ENCODE measurements around the gene CLEC3B.

CLEC3B gene

GRCh38 chr3:45002139-45002660 is 23.9 kb upstream of the CLEC3B start:
- CTCF ChIA-PET: interaction anchor here (1.0 to 4.0 kb wide), 4 partner anchors 10 to 39 kb away, joined by 3 to 24 read pairs (median 4); no protein-coding TSS in a partner anchor
- Histone ChIP-seq H3K4me3 (ENCODE audit: control insufficient read depth in 1 of 7, extremely low read depth in 1 of 7, insufficient read depth in 4 of 7, low read depth in 2 of 7, low read length in 6 of 7) (no peak overlapping the region), H3K27me3 (replicated peaks in 2 of 5; ENCODE audit: control insufficient read depth in 4 of 5, insufficient read depth in 5 of 5, low read length in 4 of 5) (no peaks in the 10 kb centered on the region), H3K4me1 (ENCODE audit: control extremely low read depth in 1 of 4, control insufficient read depth in 4 of 4, insufficient read depth in 4 of 4, low read length in 3 of 4) (peaks cover 0 to 13% (median 6%) of the 10 kb centered on the region in 4 experiments), H3K27ac (ENCODE audit: insufficient read depth in 1 of 2, low read depth in 1 of 2, low read length in 2 of 2, poor library complexity in 1 of 2, severe bottlenecking in 2 of 2) (peak overlapping the region in 1 of 2 experiments; percentile 52), H3K9me3 (ENCODE audit: control extremely low read depth in 1 of 5, control insufficient read depth in 4 of 5, insufficient read depth in 2 of 5, low read depth in 1 of 5, low read length in 4 of 5) (peaks cover 0 to 5% (median 3%) of the 10 kb centered on the region in 5 experiments), H3K36me3 (ENCODE audit: control insufficient read depth in 4 of 4, insufficient read depth in 4 of 4, low read length in 3 of 4) (peaks cover 26 to 75% (median 56%) of the 10 kb centered on the region in 4 experiments)
- no CpG with 5 or more reads among the region's 2 CpGs for WGBS (ENCODE audit: insufficient coverage)
- POLR2A ChIA-PET: interaction anchor here (0.6 to 2.0 kb wide), 3 partner anchors 10 to 35 kb away, joined by 3 to 5 read pairs (median 4); no protein-coding TSS in a partner anchor
- DNase-seq: no peak

DNA sequence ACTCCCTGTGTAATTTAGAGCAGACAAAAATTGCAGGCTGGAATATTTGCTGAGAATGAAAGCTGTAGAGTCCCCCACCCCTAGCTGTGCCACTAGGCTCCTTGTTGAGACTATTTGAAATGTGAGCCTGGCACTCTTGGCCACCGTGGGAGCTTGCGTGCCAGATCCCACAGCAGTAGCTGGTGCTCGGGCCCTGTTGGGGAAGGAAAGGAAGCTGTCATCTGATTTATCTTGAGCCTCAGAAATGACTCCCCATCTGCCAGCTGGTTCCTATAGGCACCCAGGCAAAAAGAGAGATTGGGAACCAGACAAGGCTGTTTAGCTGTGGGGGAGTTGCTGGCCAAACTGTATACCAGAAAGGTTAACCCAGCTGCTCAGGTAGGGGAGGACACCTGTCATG is 23.4 kb upstream of the CLEC3B start:
- Histone ChIP-seq H3K27me3 (replicated peaks in 2 of 5; ENCODE audit: control insufficient read depth in 4 of 5, insufficient read depth in 5 of 5, low read length in 4 of 5) (no peaks in the 10 kb centered on the region), H3K9me3 (ENCODE audit: control extremely low read depth in 1 of 5, control insufficient read depth in 4 of 5, insufficient read depth in 2 of 5, low read depth in 1 of 5, low read length in 4 of 5) (peaks cover 0 to 5% (median 3%) of the 10 kb centered on the region in 5 experiments), H3K4me3 (ENCODE audit: control insufficient read depth in 1 of 7, extremely low read depth in 1 of 7, insufficient read depth in 4 of 7, low read depth in 2 of 7, low read length in 6 of 7) (no peak overlapping the region), H3K4me1 (ENCODE audit: control extremely low read depth in 1 of 4, control insufficient read depth in 4 of 4, insufficient read depth in 4 of 4, low read length in 3 of 4) (peaks cover 0 to 13% (median 6%) of the 10 kb centered on the region in 4 experiments), H3K36me3 (ENCODE audit: control insufficient read depth in 4 of 4, insufficient read depth in 4 of 4, low read length in 3 of 4) (peaks cover 25 to 75% (median 55%) of the 10 kb centered on the region in 4 experiments), H3K27ac (ENCODE audit: insufficient read depth in 1 of 2, low read depth in 1 of 2, low read length in 2 of 2, poor library complexity in 1 of 2, severe bottlenecking in 2 of 2) (peak overlapping the region in 1 of 2 experiments; percentile 52)
- ChIA-PET POLR2A (interaction anchor here (0.6 to 2.0 kb wide), 3 partner anchors 9 to 35 kb away, joined by 3 to 5 read pairs (median 4); no protein-coding TSS in a partner anchor), CTCF (interaction anchor here (1.0 to 4.0 kb wide), 6 partner anchors 9 to 38 kb away, joined by 3 to 24 read pairs (median 4); no protein-coding TSS in a partner anchor)
- WGBS (ENCODE audit: insufficient coverage): 38% methylated on average over 3 of the region's 3 CpGs
- peak in 2 of 3 donors; percentile 32 to 52 for DNase-seq

DNA sequence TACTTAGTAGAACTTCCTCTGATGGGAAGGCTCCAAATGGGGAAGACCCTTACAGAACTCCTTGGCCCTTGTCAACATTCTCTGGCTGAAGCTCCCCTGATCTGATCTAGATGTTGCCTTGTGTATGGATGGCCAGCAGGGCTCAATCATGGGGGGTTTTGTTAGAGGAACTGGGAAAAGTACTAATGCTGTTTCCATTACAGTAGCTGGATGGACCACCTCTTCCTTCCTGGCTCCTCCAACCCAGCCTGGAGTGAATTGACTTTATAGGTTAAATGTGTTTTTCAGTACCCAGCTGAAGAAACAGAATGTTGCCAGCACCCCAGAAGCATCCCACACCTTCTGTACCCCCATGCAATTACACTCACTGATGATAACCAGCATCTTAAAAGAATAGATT is 22.7 kb upstream of the CLEC3B start:
- CTCF ChIA-PET: interaction anchor here (1.2 to 4.0 kb wide), 4 partner anchors 8 to 38 kb away, joined by 4 to 24 read pairs (median 4); no protein-coding TSS in a partner anchor
- H3K4me3 ChIP-seq (ENCODE audit: control insufficient read depth in 1 of 7, extremely low read depth in 1 of 7, insufficient read depth in 4 of 7, low read depth in 2 of 7, low read length in 6 of 7): no peak overlapping the region
- H3K27ac ChIP-seq (ENCODE audit: insufficient read depth in 1 of 2, low read depth in 1 of 2, low read length in 2 of 2, poor library complexity in 1 of 2, severe bottlenecking in 2 of 2): no peak overlapping the region
- no peak for DNase-seq
- H3K36me3 ChIP-seq (ENCODE audit: control insufficient read depth in 4 of 4, insufficient read depth in 4 of 4, low read length in 3 of 4): peaks cover 26 to 77% (median 54%) of the 10 kb centered on the region in 4 experiments
- no peaks in the 10 kb centered on the region for H3K27me3 ChIP-seq (replicated peaks in 2 of 5; ENCODE audit: control insufficient read depth in 4 of 5, insufficient read depth in 5 of 5, low read length in 4 of 5)
- H3K4me1 ChIP-seq (ENCODE audit: control extremely low read depth in 1 of 4, control insufficient read depth in 4 of 4, insufficient read depth in 4 of 4, low read length in 3 of 4): peaks cover 0 to 13% (median 6%) of the 10 kb centered on the region in 4 experiments
- POLR2A ChIA-PET: interaction anchor here (2.0 kb wide), 1 partner anchor 9 kb away, joined by 5 read pairs; no protein-coding TSS in a partner anchor
- peaks cover 0 to 5% (median 3%) of the 10 kb centered on the region in 5 experiments for H3K9me3 ChIP-seq (ENCODE audit: control extremely low read depth in 1 of 5, control insufficient read depth in 4 of 5, insufficient read depth in 2 of 5, low read depth in 1 of 5, low read length in 4 of 5)

DNA sequence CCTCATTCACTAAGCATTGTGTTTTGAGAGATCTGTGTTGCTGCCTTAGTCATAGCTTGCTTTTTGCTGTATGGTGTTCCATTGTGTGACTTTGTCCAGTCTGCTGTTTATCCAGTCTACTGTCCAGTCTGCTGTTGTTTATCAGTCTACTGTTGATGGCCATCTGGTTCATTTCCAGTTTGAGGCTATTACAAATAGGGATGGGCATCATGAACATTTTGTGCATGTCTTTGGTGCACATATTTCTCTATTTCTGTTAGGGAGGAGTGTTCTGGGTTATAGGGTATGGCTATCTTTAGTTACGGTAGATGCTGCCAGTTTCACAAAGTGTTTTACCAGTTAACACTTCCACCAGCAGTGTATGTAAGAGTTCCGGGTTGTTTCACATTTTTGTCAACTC is 22.2 kb upstream of the CLEC3B start:
- Histone ChIP-seq H3K27me3 (replicated peaks in 2 of 5; ENCODE audit: control insufficient read depth in 4 of 5, insufficient read depth in 5 of 5, low read length in 4 of 5) (no peaks in the 10 kb centered on the region), H3K4me1 (ENCODE audit: control extremely low read depth in 1 of 4, control insufficient read depth in 4 of 4, insufficient read depth in 4 of 4, low read length in 3 of 4) (peaks cover 0 to 13% (median 6%) of the 10 kb centered on the region in 4 experiments), H3K9me3 (ENCODE audit: control extremely low read depth in 1 of 5, control insufficient read depth in 4 of 5, insufficient read depth in 2 of 5, low read depth in 1 of 5, low read length in 4 of 5) (peaks cover 0 to 5% (median 3%) of the 10 kb centered on the region in 5 experiments), H3K27ac (ENCODE audit: insufficient read depth in 1 of 2, low read depth in 1 of 2, low read length in 2 of 2, poor library complexity in 1 of 2, severe bottlenecking in 2 of 2) (no peak overlapping the region), H3K4me3 (ENCODE audit: control insufficient read depth in 1 of 7, extremely low read depth in 1 of 7, insufficient read depth in 4 of 7, low read depth in 2 of 7, low read length in 6 of 7) (no peak overlapping the region), H3K36me3 (ENCODE audit: control insufficient read depth in 4 of 4, insufficient read depth in 4 of 4, low read length in 3 of 4) (peaks cover 22 to 76% (median 52%) of the 10 kb centered on the region in 4 experiments)
- CTCF ChIA-PET: interaction anchor here (1.2 to 4.0 kb wide), 4 partner anchors 8 to 37 kb away, joined by 4 to 24 read pairs (median 4); no protein-coding TSS in a partner anchor
- DNase-seq: no peak
- WGBS (ENCODE audit: insufficient coverage): 100% methylated on average over 1 of the region's 2 CpGs
- POLR2A ChIA-PET: interaction anchor here (2.0 kb wide), 1 partner anchor 9 kb away, joined by 5 read pairs; no protein-coding TSS in a partner anchor

DNA sequence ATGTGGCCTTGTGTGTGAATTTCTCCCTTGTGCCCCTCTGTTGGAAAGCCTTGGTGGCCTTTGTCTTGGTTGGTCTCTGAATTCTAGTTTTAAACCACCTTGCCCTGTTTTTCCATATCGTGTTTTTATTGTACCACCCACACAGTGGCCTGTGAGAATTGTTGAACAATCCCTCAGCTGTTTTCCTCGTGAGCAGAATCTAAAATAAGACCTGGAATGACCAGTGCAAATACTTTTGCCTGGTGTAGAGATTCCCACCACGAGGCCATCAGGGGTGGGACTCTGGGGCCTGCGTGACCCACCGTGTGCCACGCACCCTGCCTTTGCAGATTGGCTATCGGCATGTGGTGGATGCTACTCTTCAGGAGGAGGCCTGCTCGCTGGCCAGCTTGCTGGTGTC is 19.0 kb upstream of the CLEC3B start:
- 100% methylated on average over 7 of the region's 8 CpGs for WGBS (ENCODE audit: insufficient coverage)
- Histone ChIP-seq H3K9me3 (ENCODE audit: control extremely low read depth in 1 of 5, control insufficient read depth in 4 of 5, insufficient read depth in 2 of 5, low read depth in 1 of 5, low read length in 4 of 5) (peaks cover 0 to 5% (median 3%) of the 10 kb centered on the region in 5 experiments), H3K4me1 (ENCODE audit: control extremely low read depth in 1 of 4, control insufficient read depth in 4 of 4, insufficient read depth in 4 of 4, low read length in 3 of 4) (peaks cover 4 to 34% (median 22%) of the 10 kb centered on the region in 4 experiments), H3K4me3 (ENCODE audit: control insufficient read depth in 1 of 7, extremely low read depth in 1 of 7, insufficient read depth in 4 of 7, low read depth in 2 of 7, low read length in 6 of 7) (no peak overlapping the region), H3K27me3 (replicated peaks in 2 of 5; ENCODE audit: control insufficient read depth in 4 of 5, insufficient read depth in 5 of 5, low read length in 4 of 5) (no peaks in the 10 kb centered on the region), H3K36me3 (ENCODE audit: control insufficient read depth in 4 of 4, insufficient read depth in 4 of 4, low read length in 3 of 4) (peaks cover 19 to 72% (median 32%) of the 10 kb centered on the region in 4 experiments), H3K27ac (ENCODE audit: insufficient read depth in 1 of 2, low read depth in 1 of 2, low read length in 2 of 2, poor library complexity in 1 of 2, severe bottlenecking in 2 of 2) (no peak overlapping the region)
- CTCF ChIA-PET: interaction anchor here (0.8 kb wide), 1 partner anchor 14 kb away, joined by 3 read pairs; no protein-coding TSS in a partner anchor
- POLR2A ChIA-PET: no interaction called here
- no peak for DNase-seq

DNA sequence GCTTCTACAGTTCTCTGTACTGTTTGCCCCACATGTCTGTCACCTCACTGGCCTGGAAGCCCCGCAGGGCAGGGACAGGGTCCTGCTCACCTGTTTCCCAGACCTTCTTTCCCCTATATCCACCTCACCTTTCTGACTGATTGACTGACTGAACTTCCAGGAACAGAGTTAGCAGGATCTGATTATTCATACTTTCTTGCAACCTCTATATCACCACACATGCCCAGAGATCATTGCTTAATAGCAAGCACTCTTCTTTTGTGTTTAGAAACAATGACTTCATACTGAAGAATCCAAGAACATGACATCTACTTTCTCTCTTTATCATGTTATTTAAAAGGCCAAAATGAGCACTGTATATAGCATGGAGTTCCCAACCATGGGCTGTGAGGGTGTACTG is 18.0 kb upstream of the CLEC3B start:
- POLR2A ChIA-PET: no interaction called here

DNA sequence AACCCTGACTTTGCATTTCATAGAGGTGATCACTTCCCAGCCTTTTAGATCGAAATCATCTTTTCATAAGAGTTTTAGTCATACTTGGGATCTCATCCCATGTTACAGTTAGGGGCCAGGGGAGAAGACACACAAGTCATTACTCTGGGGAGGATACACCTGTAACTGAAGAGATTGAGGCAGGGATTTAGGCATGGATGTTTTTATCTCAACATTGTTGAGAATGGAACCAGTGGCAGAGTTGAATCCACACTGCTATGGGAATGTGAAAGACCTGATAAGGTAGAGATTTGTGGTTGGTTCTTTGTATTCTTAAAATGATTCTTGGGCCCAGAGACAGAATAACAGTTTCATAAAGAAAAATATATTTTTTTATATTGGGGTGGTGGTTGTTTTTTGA is 16.2 kb upstream of the CLEC3B start:
- no peaks in the 10 kb centered on the region for H3K27me3 ChIP-seq (replicated peaks in 2 of 5; ENCODE audit: control insufficient read depth in 4 of 5, insufficient read depth in 5 of 5, low read length in 4 of 5)
- H3K36me3 ChIP-seq (ENCODE audit: control insufficient read depth in 4 of 4, insufficient read depth in 4 of 4, low read length in 3 of 4): peaks cover 9 to 76% (median 23%) of the 10 kb centered on the region in 4 experiments
- H3K27ac ChIP-seq (ENCODE audit: insufficient read depth in 1 of 2, low read depth in 1 of 2, low read length in 2 of 2, poor library complexity in 1 of 2, severe bottlenecking in 2 of 2): no peak overlapping the region
- DNase-seq: no peak
- POLR2A ChIA-PET: no interaction called here
- WGBS (ENCODE audit: insufficient coverage): 100% methylated on average over 1 of the region's 1 CpG
- peaks cover 4 to 47% (median 28%) of the 10 kb centered on the region in 4 experiments for H3K4me1 ChIP-seq (ENCODE audit: control extremely low read depth in 1 of 4, control insufficient read depth in 4 of 4, insufficient read depth in 4 of 4, low read length in 3 of 4)
- H3K9me3 ChIP-seq (ENCODE audit: control extremely low read depth in 1 of 5, control insufficient read depth in 4 of 5, insufficient read depth in 2 of 5, low read depth in 1 of 5, low read length in 4 of 5): peaks cover 0 to 4% (median 3%) of the 10 kb centered on the region in 5 experiments
- CTCF ChIA-PET: no interaction called here
- no peak overlapping the region for H3K4me3 ChIP-seq (ENCODE audit: control insufficient read depth in 1 of 7, extremely low read depth in 1 of 7, insufficient read depth in 4 of 7, low read depth in 2 of 7, low read length in 6 of 7)

More for the DNA sequence above, 18.0 kb upstream of the CLEC3B start:
- no peak for DNase-seq
- peaks cover 4 to 39% (median 27%) of the 10 kb centered on the region in 4 experiments for H3K4me1 ChIP-seq (ENCODE audit: control extremely low read depth in 1 of 4, control insufficient read depth in 4 of 4, insufficient read depth in 4 of 4, low read length in 3 of 4)
- H3K9me3 ChIP-seq (ENCODE audit: control extremely low read depth in 1 of 5, control insufficient read depth in 4 of 5, insufficient read depth in 2 of 5, low read depth in 1 of 5, low read length in 4 of 5): peaks cover 0 to 5% (median 3%) of the 10 kb centered on the region in 5 experiments
- H3K36me3 ChIP-seq (ENCODE audit: control insufficient read depth in 4 of 4, insufficient read depth in 4 of 4, low read length in 3 of 4): peaks cover 19 to 76% (median 31%) of the 10 kb centered on the region in 4 experiments
- 100% methylated on average over 1 of the region's 1 CpG for WGBS (ENCODE audit: insufficient coverage)
- no peak overlapping the region for H3K4me3 ChIP-seq (ENCODE audit: control insufficient read depth in 1 of 7, extremely low read depth in 1 of 7, insufficient read depth in 4 of 7, low read depth in 2 of 7, low read length in 6 of 7)
- CTCF ChIA-PET: interaction anchor here (0.9 to 1.2 kb wide), 2 partner anchors 20 to 24 kb away, joined by 3 read pairs; no protein-coding TSS in a partner anchor
- H3K27me3 ChIP-seq (replicated peaks in 2 of 5; ENCODE audit: control insufficient read depth in 4 of 5, insufficient read depth in 5 of 5, low read length in 4 of 5): no peaks in the 10 kb centered on the region
- no peak overlapping the region for H3K27ac ChIP-seq (ENCODE audit: insufficient read depth in 1 of 2, low read depth in 1 of 2, low read length in 2 of 2, poor library complexity in 1 of 2, severe bottlenecking in 2 of 2)
